Ishikawa (cell line): ENCODE measurements around the gene ABT1.

Experiments used
- CEBPB ChIP-seq: IDR thresholded peaks from 2 replicates; pipeline ENCODE4 v1.6.1; 2012
- CREB1 ChIP-seq: IDR thresholded peaks from 2 replicates; pipeline ENCODE4 v1.6.1; 2012; ENCODE audit warnings: low read depth
- EGR1 ChIP-seq: IDR thresholded peaks from 2 replicates; pipeline ENCODE4 v1.6.1; 2012
- EP300 ChIP-seq: IDR thresholded peaks from 2 replicates; pipeline ENCODE4 v1.6.1; 2012; ENCODE audit warnings: borderline replicate concordance
- FOXM1 ChIP-seq: IDR thresholded peaks from 2 replicates; pipeline ENCODE4 v1.6.1; 2012; ENCODE audit warnings: low read depth, borderline replicate concordance
- NFIC ChIP-seq: IDR thresholded peaks from 2 replicates; pipeline ENCODE4 v1.6.1; 2012
- RAD21 ChIP-seq: IDR thresholded peaks from 2 replicates; pipeline ENCODE4 v1.6.1; 2012; ENCODE audit warnings: low read depth
- TAF1 ChIP-seq: IDR thresholded peaks from 2 replicates; pipeline ENCODE4 v1.6.1; 2012; ENCODE audit warnings: low read depth, mild to moderate bottlenecking
- TCF12 ChIP-seq: IDR thresholded peaks from 2 replicates; pipeline ENCODE4 v1.6.1; 2012; ENCODE audit warnings: low read depth
- TEAD4 ChIP-seq: IDR thresholded peaks from 2 replicates; pipeline ENCODE4 v1.6.1; 2012
- YY1 ChIP-seq: IDR thresholded peaks from 2 replicates; pipeline ENCODE4 v1.6.1; 2012; ENCODE audit warnings: low read depth
- ZBTB7A ChIP-seq: IDR thresholded peaks from 2 replicates; pipeline ENCODE4 v1.6.1; 2012; ENCODE audit warnings: low read depth
- TF ChIP-seq, protein P1 (sequence below): IDR thresholded peaks from 2 replicates; pipeline ENCODE4 v1.6.1; 2012
- TF ChIP-seq, protein P2 (sequence below): IDR thresholded peaks from 2 replicates; pipeline ENCODE4 v1.6.1; 2012
- TF ChIP-seq, protein P3 (sequence below): IDR thresholded peaks from 2 replicates; pipeline ENCODE4 v1.6.1; 2012; ENCODE audit warnings: low read depth, mild to moderate bottlenecking

Gene ABT1

DNA sequence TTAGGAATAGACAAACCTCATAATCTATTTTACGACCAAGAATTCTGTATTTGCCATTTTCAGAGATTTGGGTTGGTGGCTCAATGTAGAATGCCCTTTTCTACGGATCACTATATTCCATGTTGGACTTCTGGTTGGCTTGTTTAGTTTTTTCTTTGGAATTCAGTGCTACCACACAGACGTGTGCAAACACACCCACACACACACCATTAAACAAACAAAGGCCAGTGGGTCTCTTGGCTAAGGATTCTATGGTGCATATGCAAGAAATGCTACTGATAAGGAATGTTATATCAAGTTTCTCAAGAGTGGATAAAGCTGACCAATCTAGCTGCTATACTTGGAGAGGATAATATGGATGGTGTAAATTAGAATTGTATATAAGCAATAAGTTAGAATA lies 8.0 kb downstream of the ABT1 start:
- TF ChIP-seq YY1, result no peak
- TF ChIP-seq NFIC, result no peak
- TF ChIP-seq, protein P1, sequence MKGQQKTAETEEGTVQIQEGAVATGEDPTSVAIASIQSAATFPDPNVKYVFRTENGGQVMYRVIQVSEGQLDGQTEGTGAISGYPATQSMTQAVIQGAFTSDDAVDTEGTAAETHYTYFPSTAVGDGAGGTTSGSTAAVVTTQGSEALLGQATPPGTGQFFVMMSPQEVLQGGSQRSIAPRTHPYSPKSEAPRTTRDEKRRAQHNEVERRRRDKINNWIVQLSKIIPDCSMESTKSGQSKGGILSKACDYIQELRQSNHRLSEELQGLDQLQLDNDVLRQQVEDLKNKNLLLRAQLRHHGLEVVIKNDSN, result no peak
- TF ChIP-seq TAF1, result no peak
- TF ChIP-seq, protein P2, sequence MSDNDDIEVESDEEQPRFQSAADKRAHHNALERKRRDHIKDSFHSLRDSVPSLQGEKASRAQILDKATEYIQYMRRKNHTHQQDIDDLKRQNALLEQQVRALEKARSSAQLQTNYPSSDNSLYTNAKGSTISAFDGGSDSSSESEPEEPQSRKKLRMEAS, result no peak
- no peak for TF ChIP-seq TCF12
- no peak for TF ChIP-seq RAD21

DNA sequence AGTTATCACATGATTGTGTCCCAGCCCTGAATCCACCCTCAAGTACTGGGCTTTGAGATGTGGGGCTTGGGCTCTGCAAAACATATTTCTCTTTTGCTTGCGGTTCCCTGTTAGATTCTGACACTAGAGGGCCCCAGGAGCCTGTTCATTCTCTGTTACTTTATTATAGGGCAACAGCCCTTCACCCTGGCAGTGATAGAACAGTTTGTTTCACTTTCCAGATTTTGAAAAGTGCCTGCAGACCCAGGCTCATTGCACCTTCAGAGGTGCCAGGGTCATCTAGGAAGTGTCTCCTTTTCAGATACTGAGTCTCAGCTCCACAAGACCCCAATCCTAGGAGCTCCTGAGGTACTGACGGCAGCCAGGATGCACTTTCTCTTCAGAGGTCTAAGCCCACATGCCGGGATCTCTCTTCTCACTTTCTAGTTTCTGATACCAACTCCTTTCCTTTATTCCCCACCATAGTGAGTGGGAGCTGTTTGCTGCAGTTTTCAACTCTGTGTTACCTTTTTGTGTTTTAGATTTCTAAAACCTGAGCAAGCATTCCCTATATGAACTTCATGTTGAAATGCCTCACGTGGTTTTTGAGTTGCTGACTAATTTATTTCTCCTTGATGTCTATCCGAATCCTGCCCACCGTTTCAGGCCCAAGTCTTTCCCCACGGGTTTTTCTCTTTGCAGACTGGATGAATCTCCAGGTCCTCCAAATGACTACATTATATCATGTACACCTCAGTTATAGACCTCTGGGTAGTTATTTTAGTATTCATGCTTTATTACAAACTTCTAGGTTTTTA lies 10.9 kb downstream of the ABT1 start:
- TF ChIP-seq RAD21 (peak; percentile 81), NFIC (no peak)

DNA sequence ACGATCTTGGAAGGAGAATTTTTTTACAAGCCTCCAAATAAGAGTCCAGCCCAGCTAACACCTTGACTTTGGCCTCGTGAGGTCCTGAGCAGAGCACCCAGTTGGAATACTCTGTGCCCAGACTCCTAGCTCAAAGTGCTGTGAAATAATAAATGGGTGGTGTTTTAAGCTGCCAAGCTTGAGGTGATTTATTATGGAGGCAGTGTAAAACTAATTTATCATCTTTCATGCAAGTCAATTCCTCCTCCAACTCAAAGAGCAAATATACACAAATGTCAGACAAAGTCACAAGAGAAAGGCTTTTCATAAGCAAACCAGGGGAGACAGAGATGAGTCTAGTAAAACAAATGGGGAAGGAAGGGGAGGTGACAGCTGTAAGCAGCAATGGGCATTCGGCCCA lies 12.7 kb downstream of the ABT1 start:
- no peak for TF ChIP-seq CREB1
- no peak for TF ChIP-seq EP300
- TF ChIP-seq CEBPB, result no peak

DNA sequence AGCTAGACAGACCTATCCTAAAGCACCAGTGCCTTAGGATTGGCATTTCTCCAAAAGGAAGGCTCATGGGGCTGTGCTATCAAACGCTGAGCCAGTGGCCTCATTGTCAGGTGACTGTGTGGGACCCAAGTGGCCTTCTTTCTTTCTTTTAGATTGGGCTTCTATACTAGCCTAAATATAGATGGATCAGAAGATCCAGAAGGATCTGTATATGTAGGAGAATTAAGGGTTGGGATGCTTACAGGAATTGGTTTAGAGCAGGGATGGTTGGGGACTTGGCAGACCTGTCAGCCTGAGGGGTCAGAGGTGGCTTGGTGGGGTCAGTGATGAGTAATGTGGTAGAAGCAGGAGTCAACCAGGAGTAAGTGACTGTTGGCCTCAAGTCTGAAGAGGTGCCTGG lies 14.8 kb downstream of the ABT1 start:
- TF ChIP-seq, protein P2, result no peak
- TF ChIP-seq, protein P3, sequence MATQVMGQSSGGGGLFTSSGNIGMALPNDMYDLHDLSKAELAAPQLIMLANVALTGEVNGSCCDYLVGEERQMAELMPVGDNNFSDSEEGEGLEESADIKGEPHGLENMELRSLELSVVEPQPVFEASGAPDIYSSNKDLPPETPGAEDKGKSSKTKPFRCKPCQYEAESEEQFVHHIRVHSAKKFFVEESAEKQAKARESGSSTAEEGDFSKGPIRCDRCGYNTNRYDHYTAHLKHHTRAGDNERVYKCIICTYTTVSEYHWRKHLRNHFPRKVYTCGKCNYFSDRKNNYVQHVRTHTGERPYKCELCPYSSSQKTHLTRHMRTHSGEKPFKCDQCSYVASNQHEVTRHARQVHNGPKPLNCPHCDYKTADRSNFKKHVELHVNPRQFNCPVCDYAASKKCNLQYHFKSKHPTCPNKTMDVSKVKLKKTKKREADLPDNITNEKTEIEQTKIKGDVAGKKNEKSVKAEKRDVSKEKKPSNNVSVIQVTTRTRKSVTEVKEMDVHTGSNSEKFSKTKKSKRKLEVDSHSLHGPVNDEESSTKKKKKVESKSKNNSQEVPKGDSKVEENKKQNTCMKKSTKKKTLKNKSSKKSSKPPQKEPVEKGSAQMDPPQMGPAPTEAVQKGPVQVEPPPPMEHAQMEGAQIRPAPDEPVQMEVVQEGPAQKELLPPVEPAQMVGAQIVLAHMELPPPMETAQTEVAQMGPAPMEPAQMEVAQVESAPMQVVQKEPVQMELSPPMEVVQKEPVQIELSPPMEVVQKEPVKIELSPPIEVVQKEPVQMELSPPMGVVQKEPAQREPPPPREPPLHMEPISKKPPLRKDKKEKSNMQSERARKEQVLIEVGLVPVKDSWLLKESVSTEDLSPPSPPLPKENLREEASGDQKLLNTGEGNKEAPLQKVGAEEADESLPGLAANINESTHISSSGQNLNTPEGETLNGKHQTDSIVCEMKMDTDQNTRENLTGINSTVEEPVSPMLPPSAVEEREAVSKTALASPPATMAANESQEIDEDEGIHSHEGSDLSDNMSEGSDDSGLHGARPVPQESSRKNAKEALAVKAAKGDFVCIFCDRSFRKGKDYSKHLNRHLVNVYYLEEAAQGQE, result no peak
- TF ChIP-seq CREB1 (no peak), NFIC (no peak), YY1 (no peak), RAD21 (no peak), EP300 (no peak), FOXM1 (no peak), EGR1 (no peak), ZBTB7A (no peak), CEBPB (no peak), TEAD4 (no peak), TCF12 (no peak), TAF1 (no peak)
- TF ChIP-seq, protein P1, result no peak

DNA sequence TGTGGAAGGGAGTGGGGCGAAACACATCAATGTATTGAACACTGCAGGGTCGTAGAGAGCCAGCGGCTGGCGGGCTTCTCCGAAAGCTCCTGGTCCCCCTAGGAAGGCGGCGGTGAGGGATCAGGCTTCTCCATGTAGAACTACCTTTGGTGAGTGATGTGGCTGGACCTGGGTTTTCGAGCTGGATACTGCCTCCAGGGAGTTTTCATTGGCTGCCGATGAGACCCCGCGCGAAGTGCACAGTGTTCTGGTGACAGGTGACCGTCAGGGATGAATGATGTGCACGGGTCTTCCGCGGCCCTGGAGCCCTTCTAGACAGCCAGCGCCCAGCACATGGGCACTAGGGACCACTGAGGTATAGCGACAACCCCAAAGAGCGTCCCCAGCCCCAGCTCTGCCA lies 16.4 kb downstream of the ABT1 start:
- TF ChIP-seq YY1 (no peak), CREB1 (no peak), FOXM1 (no peak)
- TF ChIP-seq, protein P1, result no peak

DNA sequence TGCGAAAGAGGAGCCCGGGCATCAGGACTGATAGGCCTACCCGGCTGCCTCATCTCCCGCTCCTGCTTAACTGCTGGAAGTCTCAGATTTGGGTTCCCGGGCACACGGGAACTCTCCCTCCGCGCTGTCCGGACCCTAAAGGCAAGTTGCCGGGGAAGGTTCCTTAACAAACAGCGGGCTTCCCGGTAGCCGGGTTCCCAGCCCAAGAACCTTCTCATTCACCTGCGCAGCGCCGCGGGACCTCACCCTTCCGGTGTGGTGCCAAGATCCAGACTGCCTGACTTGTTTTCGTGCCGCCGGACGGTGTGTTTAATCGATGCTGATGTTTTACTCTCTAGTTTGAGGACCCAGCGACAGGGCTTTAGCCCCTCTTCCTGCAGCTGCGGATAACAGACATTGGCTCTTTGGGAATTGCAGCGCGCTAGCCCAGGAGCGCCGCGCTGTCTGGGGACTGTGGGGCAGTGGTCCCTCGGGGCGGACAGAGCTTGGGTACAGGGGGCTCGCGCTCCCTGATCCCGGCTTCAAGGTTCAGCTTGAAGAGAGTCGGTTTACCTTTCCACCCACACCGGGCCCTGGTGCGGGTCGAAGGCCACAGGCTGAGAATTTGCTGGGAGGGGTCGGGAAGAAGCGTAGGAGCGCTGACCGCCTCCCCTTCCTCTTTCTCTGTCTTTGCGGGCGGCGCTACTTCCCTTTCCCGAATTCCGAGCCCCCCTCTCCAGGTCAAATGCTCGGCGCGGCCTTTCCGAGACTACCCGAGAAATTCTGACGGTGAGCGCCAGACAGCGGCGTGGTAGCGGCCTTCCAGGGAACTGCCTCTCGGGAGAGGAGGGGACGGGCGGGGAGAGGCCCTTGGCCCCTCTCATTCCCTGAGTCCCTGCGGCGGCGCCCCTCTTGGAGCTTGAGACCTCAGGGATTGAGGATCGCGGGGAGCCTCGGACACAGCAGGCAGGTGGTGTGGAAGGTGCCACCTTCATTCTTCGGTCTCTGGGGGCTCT lies 17.2 kb downstream of the ABT1 start:
- TF ChIP-seq CEBPB (no peak), NFIC (no peak), RAD21 (no peak), EP300 (no peak), TEAD4 (no peak), EGR1 (no peak), FOXM1 (no peak), ZBTB7A (no peak), YY1 (no peak)
- TF ChIP-seq, protein P2, result no peak

DNA sequence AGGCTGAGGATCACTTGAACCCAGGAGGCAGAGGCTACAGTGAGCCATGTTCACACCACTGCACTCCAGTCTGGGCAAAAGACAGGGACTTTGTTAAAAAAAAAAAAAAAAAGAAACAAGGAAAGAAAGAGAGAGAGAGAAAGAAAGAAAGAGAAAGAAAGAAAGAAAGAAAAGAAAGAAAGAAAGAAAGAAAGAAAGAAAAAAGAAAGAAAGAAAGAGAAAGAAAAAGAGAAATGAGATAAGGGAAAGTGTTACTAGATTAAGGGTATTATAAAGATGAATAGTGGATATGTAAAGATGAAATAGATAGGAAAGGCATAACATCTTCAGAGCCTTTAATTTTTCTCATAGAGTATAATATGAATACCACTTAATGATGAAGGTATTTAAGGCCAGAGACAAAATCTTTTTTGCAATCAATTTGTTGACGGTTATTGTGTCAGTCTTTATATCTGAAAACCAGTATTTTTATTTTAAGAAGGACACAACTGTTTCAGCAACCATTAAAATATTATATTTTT lies 26.6 kb downstream of the ABT1 start:
- no peak for TF ChIP-seq CREB1
- TF ChIP-seq, protein P3, result no peak
- no peak for TF ChIP-seq EP300
- TF ChIP-seq CEBPB, result no peak
